Panc1 (cell line): Measurements from ENCODE around the gene BLVRA. TPM values are rescaled to one million over a fixed set of nuclear protein-coding genes. Genes with fewer than 3 reads are reported as not detected.

Experiments used
- ATAC-seq: fragments of 200-7000 bp; cut with Tn5 transposase; 2 replicates; pipeline ENCODE4 v1.9.1; 2020; ENCODE audit warnings: mild to moderate bottlenecking, moderate library complexity
- BruUV-seq: library from RNA; stranded (reverse); fragments of 400-500 nt; replicated peaks from 2 replicates; lab custom pipeline; 2021; lab: Mats Ljungman, UMichigan
- CTCF ChIA-PET: fragments of 300-600 bp; sonication (Branson Sonifier 250); formaldehyde crosslinking; loops from one replicate; lab custom pipeline; 2022; ENCODE audit warnings: antibody characterized with exemption; lab: Charles Lee
- POLR2A ChIA-PET: fragments of 300-600 bp; sonication (Branson Sonifier 250); formaldehyde crosslinking; loops from one replicate; lab custom pipeline; 2022; ENCODE audit warnings: antibody characterized with exemption; lab: Charles Lee
- DNase-seq: peaks from one replicate; pipeline ENCODE4 v3.0.0-alpha.2; 2010; ENCODE audit warnings: low read depth, low spot score
- H3K27ac ChIP-seq: 2 replicates; pipeline ENCODE4 v1.5.1; 2011; ENCODE audit warnings: mild to moderate bottlenecking, low read length, inconsistent platforms
- H3K27me3 ChIP-seq: fragments of 200-500 bp; sonication (Bioruptor generic); 2 replicates; pipeline ENCODE4 v1.6.0; 2014; ENCODE audit warnings: low read length, inconsistent platforms; ENCODE audit not compliant: control insufficient read depth, insufficient read depth
- H3K36me3 ChIP-seq: fragments of 200-500 bp; sonication (Bioruptor generic); 2 replicates; pipeline ENCODE4 v1.5.1; 2014; ENCODE audit warnings: inconsistent platforms, mild to moderate bottlenecking, low read length, moderate library complexity; ENCODE audit not compliant: control insufficient read depth, insufficient read depth
- H3K4me1 ChIP-seq: 2 replicates; pipeline ENCODE4 v1.5.1; 2011; ENCODE audit warnings: inconsistent platforms, mild to moderate bottlenecking, low read length, moderate library complexity; ENCODE audit not compliant: control insufficient read depth, insufficient read depth
- H3K4me3 ChIP-seq, 2 experiments: 2 replicates each; pipeline ENCODE4 v1.5.1; 2011 to 2012; ENCODE audit warnings: low read depth in 2 of 2, low read length in 2 of 2, mild to moderate bottlenecking in 2 of 2, inconsistent platforms in 1 of 2, moderate library complexity in 1 of 2
- H3K9me3 ChIP-seq: fragments of 200-500 bp; sonication (Bioruptor generic); 2 replicates; pipeline ENCODE4 v1.5.1; 2014; ENCODE audit warnings: low read depth, mild to moderate bottlenecking, inconsistent platforms, low read length, moderate library complexity; ENCODE audit not compliant: control insufficient read depth, insufficient read depth
- CTCF ChIP-seq: fragments of 450-650 bp; IDR thresholded peaks from 2 replicates; pipeline ENCODE4 v1.5.1; 2017; ENCODE audit warnings: mild to moderate bottlenecking
- POLR2AphosphoS5 ChIP-seq: IDR thresholded peaks from 2 replicates; pipeline ENCODE4 v1.6.1; 2012; ENCODE audit warnings: mild to moderate bottlenecking, low read depth, low read length, moderate library complexity
- REST ChIP-seq, 2 experiments: IDR thresholded peaks; 2 replicates each; pipeline ENCODE4 v1.6.1; 2011 to 2012; ENCODE audit warnings: low read depth in 2 of 2, control low read depth in 1 of 2, low read length in 1 of 2, mild to moderate bottlenecking in 1 of 2, moderate library complexity in 1 of 2; ENCODE audit not compliant: insufficient read depth in 1 of 2
- SIN3A ChIP-seq: IDR thresholded peaks from 2 replicates; pipeline ENCODE4 v1.6.1; 2012; ENCODE audit warnings: low read depth, mild to moderate bottlenecking, low read length, moderate library complexity, borderline replicate concordance; ENCODE audit not compliant: insufficient read depth
- TCF7L2 ChIP-seq: IDR thresholded peaks from 2 replicates; pipeline ENCODE4 v1.6.1; 2011; ENCODE audit warnings: mild to moderate bottlenecking, low read depth, low read length, inconsistent platforms
- in situ Hi-C: cut with HindIII; loops from 2 replicates; pipeline ENCODE4 v1.10.0; 2016; ENCODE audit warnings: low sequenced_read_pairs, low pct_unique_long_range_greater_than_20kb
- intact Hi-C: fragments of 100-400 bp; cut with micrococcal nuclease; formaldehyde crosslinking; loops from one replicate; pipeline ENCODE4 v1.10.0; 2022; ENCODE audit not compliant: unreplicated experiment
- total RNA-seq: library from RNA; stranded (reverse); gene quantifications from one replicate; pipeline ENCODE4 v1.2.1, GENCODE V29; 2021; ENCODE audit not compliant: unreplicated experiment

BLVRA gene
- total RNA-seq, 1 experiment from 2014 or later: 85.5 TPM

- POLR2A ChIA-PET: interaction anchor here (0.6 kb wide), 1 partner anchor 614 kb away, joined by 4 read pairs; no protein-coding TSS in a partner anchor
- DNase-seq (no peak), ATAC-seq (no peak)
- no peak for TF ChIP-seq CTCF
- TF ChIP-seq POLR2AphosphoS5: no peak
- no peak for TF ChIP-seq REST (IDR thresholded peaks at IDR 0.05; ENCODE audit: insufficient read depth in 1 of 2, low read depth in 2 of 2, low read length in 1 of 2)
- TF ChIP-seq TCF7L2: no peak
- TF ChIP-seq SIN3A: no peak
- Histone ChIP-seq H3K27ac (no peak overlapping the region), H3K27me3 (no peaks in the 10 kb centered on the region), H3K4me1 (no peaks in the 10 kb centered on the region), H3K9me3 (no peaks in the 10 kb centered on the region), H3K4me3 (no peak overlapping the region), H3K36me3 (no peaks in the 10 kb centered on the region)
- intact Hi-C loops (no loop called here), in situ Hi-C loops (no loop called here)
- CTCF ChIA-PET: no interaction called here
- BruUV-seq: no TSS peak
These were observed 45.4 kb downstream of the BLVRA start for GRCh38 chr7:43803865-43804264.

- BruUV-seq: no TSS peak
- no peaks in the 10 kb centered on the region for H3K27me3 ChIP-seq
- POLR2A ChIA-PET: no interaction called here
These were observed 49.9 kb downstream of the BLVRA start for GRCh38 chr7:43808410-43808809.

More at GRCh38 chr7:43808410-43808809, 49.9 kb downstream of the BLVRA start:
- no peaks in the 10 kb centered on the region for H3K9me3 ChIP-seq
- no peaks in the 10 kb centered on the region for H3K36me3 ChIP-seq
- no peak for DNase-seq
- no peak overlapping the region for H3K4me3 ChIP-seq
- no peak for ATAC-seq
- CTCF ChIA-PET: no interaction called here
- intact Hi-C loops: no loop called here
- in situ Hi-C loops: no loop called here
- H3K4me1 ChIP-seq: no peaks in the 10 kb centered on the region
- TF ChIP-seq SIN3A (no peak), TCF7L2 (no peak), POLR2AphosphoS5 (no peak), REST (IDR thresholded peaks at IDR 0.05; ENCODE audit: insufficient read depth in 1 of 2, low read depth in 2 of 2, low read length in 1 of 2) (no peak), CTCF (no peak)
- no peak overlapping the region for H3K27ac ChIP-seq
